GM23338 (cell line): ENCODE data around the gene DDX21. TPM values are rescaled to one million over a fixed set of nuclear protein-coding genes. Genes with fewer than 3 reads are reported as not detected.

ENCODE experiments used
- ATAC-seq: fragments of 200-7000 bp; cut with Tn5 transposase; 3 replicates; pipeline ENCODE4 v1.9.1; 2020
- DNase-seq: peaks from one replicate; pipeline ENCODE4 v3.0.0-alpha.2; 2015; ENCODE audit warnings: low spot score
- H2AFZ ChIP-seq: fragments of 200-600 bp; sonication (generic); 2 replicates; pipeline ENCODE4 v1.8.0; 2016; ENCODE audit warnings: antibody characterized with exemption, mild to moderate bottlenecking, moderate library complexity
- H3F3A ChIP-seq: fragments of 200-600 bp; sonication (generic); replicated peaks from 2 replicates; pipeline ENCODE4 v1.8.0; 2017; ENCODE audit warnings: antibody characterized with exemption, mixed run types, low read depth
- H3K27ac ChIP-seq: fragments of 200-600 bp; sonication (generic); 2 replicates; pipeline ENCODE4 v1.6.1; 2016; ENCODE audit warnings: low read depth
- H3K27me3 ChIP-seq: fragments of 200-600 bp; sonication (generic); 2 replicates; pipeline ENCODE4 v1.8.0; 2016; ENCODE audit warnings: mild to moderate bottlenecking, mixed run types, moderate library complexity; ENCODE audit not compliant: insufficient read depth
- H3K36me3 ChIP-seq: fragments of 200-600 bp; sonication (generic); 2 replicates; pipeline ENCODE4 v1.8.0; 2016; ENCODE audit warnings: mild to moderate bottlenecking; ENCODE audit not compliant: insufficient read depth
- H3K4me1 ChIP-seq: fragments of 200-600 bp; sonication (generic); 2 replicates; pipeline ENCODE4 v1.8.0; 2016; ENCODE audit warnings: mild to moderate bottlenecking, moderate library complexity; ENCODE audit not compliant: insufficient read depth
- H3K4me2 ChIP-seq: fragments of 200-600 bp; sonication (generic); 2 replicates; pipeline ENCODE4 v1.7.1; 2017; ENCODE audit warnings: mixed run types
- H3K4me3 ChIP-seq: fragments of 200-600 bp; sonication (generic); 2 replicates; pipeline ENCODE4 v1.6.1; 2016; ENCODE audit warnings: mixed run types
- H3K79me2 ChIP-seq: fragments of 200-600 bp; sonication (generic); replicated peaks from 2 replicates; pipeline ENCODE4 v1.8.0; 2017; ENCODE audit warnings: mild to moderate bottlenecking; ENCODE audit not compliant: insufficient read depth
- H3K9me2 ChIP-seq: fragments of 200-600 bp; sonication (generic); 2 replicates; pipeline ENCODE4 v1.8.0; 2017; ENCODE audit not compliant: insufficient read depth
- H4K20me1 ChIP-seq: fragments of 200-600 bp; sonication (generic); replicated peaks from 2 replicates; pipeline ENCODE4 v1.8.0; 2017; ENCODE audit warnings: mild to moderate bottlenecking; ENCODE audit not compliant: insufficient read depth
- H3K27ac Mint-ChIP-seq: 2 replicates; pipeline ENCODE4 v1.8.0; 2020; ENCODE audit warnings: inconsistent platforms, mild to moderate bottlenecking, moderate library complexity, mixed read lengths
- H3K27me3 Mint-ChIP-seq: 3 replicates; pipeline ENCODE4 v1.8.0; 2022; ENCODE audit warnings: low read depth, mild to moderate bottlenecking, moderate library complexity, mixed read lengths, inconsistent platforms; ENCODE audit not compliant: insufficient read depth, poor library complexity
- H3K36me3 Mint-ChIP-seq: 3 replicates; pipeline ENCODE4 v1.8.0; 2021; ENCODE audit warnings: low read depth, mild to moderate bottlenecking, inconsistent platforms, moderate library complexity, mixed read lengths
- H3K4me1 Mint-ChIP-seq: 3 replicates; pipeline ENCODE4 v1.8.0; 2020; ENCODE audit warnings: mild to moderate bottlenecking, inconsistent platforms, mixed read lengths
- H3K4me3 Mint-ChIP-seq: 3 replicates; pipeline ENCODE4 v1.8.0; 2021; ENCODE audit warnings: moderate library complexity, mild to moderate bottlenecking, inconsistent platforms, mixed read lengths
- H3K9me3 Mint-ChIP-seq: 3 replicates; pipeline ENCODE4 v1.8.0; 2020; ENCODE audit warnings: moderate library complexity, mild to moderate bottlenecking, inconsistent platforms, mixed read lengths
- JUNB ChIP-seq: IDR thresholded peaks from one replicate; pipeline ENCODE4 v1.6.1; 2016; ENCODE audit warnings: antibody characterized with exemption; ENCODE audit not compliant: unreplicated experiment
- polyA plus RNA-seq: library from polyadenylated mRNA; unstranded; fragments of >200 nt; fragmentation: Nextera tagmentation; extraction: Ambion mirVana; gene quantifications from 2 replicates; pipeline ENCODE4 v1.2.1, GENCODE V29; 2016
- small RNA-seq: library from RNA; depleted of rRNA; stranded (forward); fragments of <200 nt; gene quantifications from one replicate; pipeline ENCODE3, GENCODE V24; 2014; ENCODE audit warnings: low replicate concordance
- total RNA-seq: library from RNA; depleted of rRNA; stranded (reverse); fragments of >200 nt; shearing (Covaris generic); gene quantifications from 2 replicates; pipeline ENCODE4 v1.2.3, GENCODE V29; 2014; rRNA removed
- TF ChIP-seq, protein P1 (sequence below): IDR thresholded peaks from one replicate; pipeline ENCODE4 v1.6.1; 2018; ENCODE audit warnings: antibody characterized with exemption; ENCODE audit not compliant: unreplicated experiment
- TF ChIP-seq, protein P2 (sequence below), 2 experiments: fragments of 200-600 bp in 1 of 2; sonication (generic) in 1 of 2; conservative IDR thresholded peaks; 2 replicates each; pipeline versions ENCODE4 v1.5.1 to v1.6.1; 2016 to 2017; ENCODE audit warnings: antibody characterized with exemption in 2 of 2, low read depth in 2 of 2, mild to moderate bottlenecking in 2 of 2, moderate library complexity in 1 of 2

DDX21 gene
- total and polyA plus RNA-seq, 2 experiments from 2014 or later, result 138 to 209 TPM

DNA sequence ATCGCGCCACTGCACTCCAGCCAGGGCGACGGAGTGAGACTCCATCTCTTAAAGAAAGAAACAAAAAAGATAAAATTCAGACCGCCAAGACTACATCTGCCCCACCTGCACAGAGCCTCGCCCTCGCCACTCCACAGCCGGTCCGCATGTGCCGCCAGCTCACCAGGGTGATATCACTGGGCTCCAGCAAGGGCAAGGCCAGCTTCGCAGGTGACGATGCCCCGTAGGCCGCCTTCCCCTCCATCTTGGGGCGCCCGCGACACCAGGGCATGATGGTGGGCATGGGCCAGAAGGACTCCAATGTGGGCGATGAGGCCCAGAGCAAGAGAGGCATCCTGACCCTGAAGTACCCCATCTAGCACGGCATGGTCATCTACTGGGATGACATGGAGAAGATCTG is 66.6 kb downstream of the DDX21 start (continued):
- TF ChIP-seq, protein P1, sequence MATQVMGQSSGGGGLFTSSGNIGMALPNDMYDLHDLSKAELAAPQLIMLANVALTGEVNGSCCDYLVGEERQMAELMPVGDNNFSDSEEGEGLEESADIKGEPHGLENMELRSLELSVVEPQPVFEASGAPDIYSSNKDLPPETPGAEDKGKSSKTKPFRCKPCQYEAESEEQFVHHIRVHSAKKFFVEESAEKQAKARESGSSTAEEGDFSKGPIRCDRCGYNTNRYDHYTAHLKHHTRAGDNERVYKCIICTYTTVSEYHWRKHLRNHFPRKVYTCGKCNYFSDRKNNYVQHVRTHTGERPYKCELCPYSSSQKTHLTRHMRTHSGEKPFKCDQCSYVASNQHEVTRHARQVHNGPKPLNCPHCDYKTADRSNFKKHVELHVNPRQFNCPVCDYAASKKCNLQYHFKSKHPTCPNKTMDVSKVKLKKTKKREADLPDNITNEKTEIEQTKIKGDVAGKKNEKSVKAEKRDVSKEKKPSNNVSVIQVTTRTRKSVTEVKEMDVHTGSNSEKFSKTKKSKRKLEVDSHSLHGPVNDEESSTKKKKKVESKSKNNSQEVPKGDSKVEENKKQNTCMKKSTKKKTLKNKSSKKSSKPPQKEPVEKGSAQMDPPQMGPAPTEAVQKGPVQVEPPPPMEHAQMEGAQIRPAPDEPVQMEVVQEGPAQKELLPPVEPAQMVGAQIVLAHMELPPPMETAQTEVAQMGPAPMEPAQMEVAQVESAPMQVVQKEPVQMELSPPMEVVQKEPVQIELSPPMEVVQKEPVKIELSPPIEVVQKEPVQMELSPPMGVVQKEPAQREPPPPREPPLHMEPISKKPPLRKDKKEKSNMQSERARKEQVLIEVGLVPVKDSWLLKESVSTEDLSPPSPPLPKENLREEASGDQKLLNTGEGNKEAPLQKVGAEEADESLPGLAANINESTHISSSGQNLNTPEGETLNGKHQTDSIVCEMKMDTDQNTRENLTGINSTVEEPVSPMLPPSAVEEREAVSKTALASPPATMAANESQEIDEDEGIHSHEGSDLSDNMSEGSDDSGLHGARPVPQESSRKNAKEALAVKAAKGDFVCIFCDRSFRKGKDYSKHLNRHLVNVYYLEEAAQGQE, result no peak
- TF ChIP-seq, protein P2, sequence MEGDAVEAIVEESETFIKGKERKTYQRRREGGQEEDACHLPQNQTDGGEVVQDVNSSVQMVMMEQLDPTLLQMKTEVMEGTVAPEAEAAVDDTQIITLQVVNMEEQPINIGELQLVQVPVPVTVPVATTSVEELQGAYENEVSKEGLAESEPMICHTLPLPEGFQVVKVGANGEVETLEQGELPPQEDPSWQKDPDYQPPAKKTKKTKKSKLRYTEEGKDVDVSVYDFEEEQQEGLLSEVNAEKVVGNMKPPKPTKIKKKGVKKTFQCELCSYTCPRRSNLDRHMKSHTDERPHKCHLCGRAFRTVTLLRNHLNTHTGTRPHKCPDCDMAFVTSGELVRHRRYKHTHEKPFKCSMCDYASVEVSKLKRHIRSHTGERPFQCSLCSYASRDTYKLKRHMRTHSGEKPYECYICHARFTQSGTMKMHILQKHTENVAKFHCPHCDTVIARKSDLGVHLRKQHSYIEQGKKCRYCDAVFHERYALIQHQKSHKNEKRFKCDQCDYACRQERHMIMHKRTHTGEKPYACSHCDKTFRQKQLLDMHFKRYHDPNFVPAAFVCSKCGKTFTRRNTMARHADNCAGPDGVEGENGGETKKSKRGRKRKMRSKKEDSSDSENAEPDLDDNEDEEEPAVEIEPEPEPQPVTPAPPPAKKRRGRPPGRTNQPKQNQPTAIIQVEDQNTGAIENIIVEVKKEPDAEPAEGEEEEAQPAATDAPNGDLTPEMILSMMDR (conservative IDR thresholded peaks at IDR 0.05; ENCODE audit: low read depth in 2 of 2), result no peak

DNA sequence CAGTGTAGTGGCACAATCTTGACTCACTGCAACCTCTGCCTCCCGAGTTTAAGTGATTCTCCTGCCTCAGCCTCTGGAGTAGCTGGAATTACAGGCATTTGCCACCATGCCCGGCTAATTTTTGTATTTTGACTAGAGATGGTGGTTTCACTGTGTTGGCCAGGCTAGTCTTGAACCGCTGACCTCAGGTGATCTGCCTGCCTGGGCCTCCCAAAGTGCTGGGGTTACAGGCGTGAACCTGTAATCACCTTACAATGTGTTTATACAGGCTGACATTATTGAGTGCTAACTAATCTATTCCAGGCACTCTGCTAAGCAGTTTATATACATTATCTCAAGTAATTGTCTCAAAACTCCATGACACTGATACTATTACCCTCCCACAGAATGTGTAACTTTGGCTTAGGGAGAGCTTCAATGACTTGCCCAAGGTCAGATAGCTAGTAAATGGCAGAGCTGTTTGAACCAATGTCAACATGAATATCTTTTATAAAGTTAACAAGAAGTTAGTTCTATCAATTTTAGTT is 69.5 kb downstream of the DDX21 start:
- DNase-seq (no peak), ATAC-seq (no peak)
- no peaks in the 10 kb centered on the region for H3K27me3 ChIP-seq
- Mint-ChIP-seq H3K36me3 (no peaks in the 10 kb centered on the region; the same call in 2 of the 3 replicates), H3K4me1 (no peaks in the 10 kb centered on the region), H3K4me3 (no peak overlapping the region), H3K9me3 (peaks cover 17% of the 10 kb centered on the region), H3K27ac (no peak overlapping the region), H3K27me3 (peaks cover 2% of the 10 kb centered on the region)
- H3K27ac ChIP-seq, result no peak overlapping the region
- TF ChIP-seq JUNB, result no peak
- no peaks in the 10 kb centered on the region for H3K9me2 ChIP-seq
- H3F3A ChIP-seq, result no peaks in the 10 kb centered on the region
- no peaks in the 10 kb centered on the region for H3K79me2 ChIP-seq
- H4K20me1 ChIP-seq, result no peaks in the 10 kb centered on the region
- H3K36me3 ChIP-seq, result no peaks in the 10 kb centered on the region
- H3K4me1 ChIP-seq, result no peaks in the 10 kb centered on the region
- H3K4me2 ChIP-seq, result no peak overlapping the region
- no peak overlapping the region for H2AFZ ChIP-seq
- H3K4me3 ChIP-seq, result no peak overlapping the region

DNA sequence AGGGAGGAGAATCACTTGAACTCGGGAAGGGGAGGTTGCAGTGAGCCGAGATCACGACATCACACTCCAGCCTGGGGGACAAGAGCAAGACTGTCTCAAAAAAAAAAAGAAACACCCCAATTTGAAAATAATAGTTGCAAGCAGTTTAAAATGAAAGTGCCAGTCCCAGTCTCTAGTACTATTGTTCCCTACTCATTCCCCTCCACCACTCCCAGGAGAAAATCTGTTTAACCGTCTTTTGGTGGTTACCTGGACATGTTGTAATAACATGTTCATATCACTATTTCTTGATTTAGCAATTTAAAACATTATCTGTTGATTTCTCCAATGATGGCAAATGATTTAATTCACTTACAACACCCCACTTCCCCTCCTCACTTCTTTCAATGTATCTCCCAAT is 77.3 kb downstream of the DDX21 start:
- Histone ChIP-seq H3K4me2 (no peak overlapping the region), H3K79me2 (no peaks in the 10 kb centered on the region), H3K27me3 (no peaks in the 10 kb centered on the region), H3K36me3 (no peaks in the 10 kb centered on the region), H2AFZ (no peak overlapping the region), H3K4me3 (no peak overlapping the region), H4K20me1 (no peaks in the 10 kb centered on the region), H3K4me1 (no peaks in the 10 kb centered on the region), H3K9me2 (no peaks in the 10 kb centered on the region), H3K27ac (no peak overlapping the region), H3F3A (no peaks in the 10 kb centered on the region)
- Mint-ChIP-seq H3K4me3 (no peak overlapping the region), H3K27me3 (peaks cover 3% of the 10 kb centered on the region), H3K9me3 (peaks cover 32% of the 10 kb centered on the region), H3K4me1 (no peaks in the 10 kb centered on the region), H3K27ac (no peak overlapping the region), H3K36me3 (peaks cover 6% of the 10 kb centered on the region; the same call in 1 of the 3 replicates)
- DNase-seq, result no peak
- no peak for ATAC-seq
- TF ChIP-seq, protein P1, result no peak

Small RNAs within 50 kb of the gene (small RNA-seq; reads per million reads assigned to genes)
- not detected for gene RNU6-571P

Other genes with a start within 250 kb of the DDX21 start
- 84.1 and 118 TPM in 2 replicates for gene CCAR1, start 234.9 kb upstream of the DDX21 start, total RNA-seq
- gene CCAR1, start 234.9 kb upstream of the DDX21 start, polyA plus RNA-seq, result 103 and 121 TPM in 2 replicates
- 2.2 and 2.7 TPM in 2 replicates for gene STOX1, start 128.6 kb upstream of the DDX21 start, total RNA-seq
- gene STOX1, start 128.6 kb upstream of the DDX21 start, polyA plus RNA-seq, result 1.6 and 1.7 TPM in 2 replicates
- gene DDX50, start 54.9 kb upstream of the DDX21 start, total RNA-seq, result 37.2 and 38.9 TPM in 2 replicates
- 33.0 and 37.2 TPM in 2 replicates for gene DDX50, start 54.9 kb upstream of the DDX21 start, polyA plus RNA-seq
- gene KIFBP, start 32.6 kb downstream of the DDX21 start, total RNA-seq, result 36.4 and 39.8 TPM in 2 replicates
- gene KIFBP, start 32.6 kb downstream of the DDX21 start, polyA plus RNA-seq, result 21.9 and 24.5 TPM in 2 replicates
- not detected in 2 replicates for gene SRGN, start 131.9 kb downstream of the DDX21 start, total RNA-seq
- gene SRGN, start 131.9 kb downstream of the DDX21 start, polyA plus RNA-seq, result 0.30 TPM in 1 of 2 replicates, not detected in the other
- gene VPS26A, start 168.0 kb downstream of the DDX21 start, total RNA-seq, result 39.3 and 41.6 TPM in 2 replicates
- gene VPS26A, start 168.0 kb downstream of the DDX21 start, polyA plus RNA-seq, result 23.1 and 29.0 TPM in 2 replicates
- 31.2 and 45.2 TPM in 2 replicates for gene SUPV3L1, start 224.1 kb downstream of the DDX21 start, total RNA-seq
- gene SUPV3L1, start 224.1 kb downstream of the DDX21 start, polyA plus RNA-seq, result 28.7 and 29.9 TPM in 2 replicates